ENCODE measurements around the gene SMYD2. TPM values are rescaled to one million over a fixed set of nuclear protein-coding genes. Genes with fewer than 3 reads are reported as not detected.

The SMYD2 gene
- total and polyA plus RNA-seq, 2 of the 8 experiments (the other 6 are each of a cell fraction or from before 2014, with no cell fraction given): 3.0 to 5.2 TPM

DNA sequence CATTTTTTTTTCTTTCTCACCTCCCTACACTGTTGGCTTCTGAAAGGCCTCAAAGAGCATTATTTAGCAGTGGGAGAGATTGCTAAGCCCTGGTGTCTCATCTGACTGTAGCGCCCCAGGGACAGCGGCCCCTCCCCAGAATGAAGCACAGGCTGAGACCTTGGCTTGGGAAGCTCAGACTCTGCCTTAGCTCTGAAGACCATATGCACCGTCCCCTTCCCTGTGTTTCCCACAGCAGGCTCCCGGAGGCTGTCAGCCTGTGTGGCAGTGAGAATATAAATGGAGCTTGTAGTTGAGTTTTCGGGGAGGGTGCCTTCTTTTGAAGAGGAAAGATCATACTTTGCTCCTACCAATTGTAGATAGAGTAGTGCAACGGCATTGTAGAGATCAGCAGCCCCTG, 25.3 kb downstream of the SMYD2 start:
- Histone ChIP-seq H2AFZ (ENCODE audit: low read length) (no peak overlapping the region), H3K9me3 (ENCODE audit: insufficient read depth in 2 of 2, low read depth in 1 of 2, low read length in 1 of 2) (no peaks in the 10 kb centered on the region), H3K4me1 (replicated peaks in 1 of 4; ENCODE audit: control insufficient read depth in 3 of 4, insufficient read depth in 4 of 4, low read length in 3 of 4) (peaks cover 0 to 7% (median 4%) of the 10 kb centered on the region in 4 experiments; a peak in 4 of 7 replicates), H3K4me2 (ENCODE audit: insufficient read depth in 1 of 2, low read depth in 2 of 2, low read length in 2 of 2) (no peak overlapping the region), H4K8ac (ENCODE audit: extremely low read depth, insufficient read depth, low read length) (no peak overlapping the region), H3K18ac (ENCODE audit: extremely low read depth, low read length) (no peak overlapping the region), H3K79me2 (ENCODE audit: control insufficient read depth in 1 of 2, insufficient read depth in 2 of 2, low read length in 2 of 2) (no peaks in the 10 kb centered on the region), H3K4me3 (ENCODE audit: extremely low read depth in 1 of 4, insufficient read depth in 2 of 4, low read depth in 3 of 4, low read length in 4 of 4) (no peak overlapping the region), H2BK20ac (ENCODE audit: low read length) (no peak overlapping the region), H3K9ac (replicated peaks in 1 of 4; ENCODE audit: extremely low read depth in 1 of 4, low read depth in 3 of 4, low read length in 3 of 4) (0 out of 7 replicates have a peak overlapping the region, but pooled peaks of 1 of the 4 experiments have one; percentile 4), H4K5ac (ENCODE audit: insufficient read length, low read depth, low read length) (no peak overlapping the region), H4K20me1 (replicated peaks in 1 of 2; ENCODE audit: control insufficient read depth in 1 of 2, insufficient read depth in 2 of 2, low read length in 2 of 2) (no peaks in the 10 kb centered on the region), H3K4ac (replicated peaks; ENCODE audit: insufficient read length, low read depth, low read length) (no peak overlapping the region), H4K91ac (replicated peaks; ENCODE audit: insufficient read length, low read length) (no peak overlapping the region), H2BK12ac (ENCODE audit: low read depth, low read length) (no peak overlapping the region), H3K23me2 (ENCODE audit: low read depth, low read length) (no peaks in the 10 kb centered on the region), H3K23ac (ENCODE audit: insufficient read length) (no peak overlapping the region), H2BK120ac (replicated peaks; ENCODE audit: low read depth, low read length) (no peak overlapping the region), H3K36me3 (ENCODE audit: control insufficient read depth in 2 of 4, insufficient read depth in 4 of 4, low read length in 3 of 4) (no peaks in the 10 kb centered on the region), H2BK5ac (ENCODE audit: low read depth, low read length) (no peak overlapping the region), H3K79me1 (ENCODE audit: low read depth, low read length) (no peaks in the 10 kb centered on the region), H3K56ac (replicated peaks; ENCODE audit: insufficient read length, low read depth, low read length) (no peak overlapping the region), H3K27me3 (replicated peaks in 1 of 4; ENCODE audit: control insufficient read depth in 3 of 4, extremely low read depth in 1 of 4, insufficient read depth in 3 of 4, low read length in 3 of 4) (peaks cover 0 to 9% (median 1%) of the 10 kb centered on the region in 4 experiments; a peak in 4 of 7 replicates), H3K27ac (ENCODE audit: low read depth, low read length) (no peak overlapping the region), H3K14ac (ENCODE audit: insufficient read length) (no peak overlapping the region), H2BK15ac (ENCODE audit: low read length) (no peak overlapping the region), H2AK5ac (ENCODE audit: low read depth, low read length) (no peak overlapping the region)
- POLR2A ChIA-PET (ENCODE audit: partially characterized antibody): interaction anchor here (0.8 to 1.2 kb wide), 4 partner anchors 9 to 26 kb away, joined by 3 to 5 read pairs (median 3); partner anchors contain the start of gene SMYD2
- FAIRE-seq: no peak
- CTCF ChIA-PET (ENCODE audit: partially characterized antibody): interaction anchor here (0.9 to 10.7 kb wide), 4 partner anchors 11 to 45 kb away, joined by 5 to 108 read pairs (median 8); no protein-coding TSS in a partner anchor
- no peak for DNase-seq (ENCODE audit: low read depth in 1 of 2, low spot score in 2 of 2)
- 86% methylated on average over 6 of the region's 6 CpGs; no CpG with 5 or more reads in 1 of the 2 experiments for WGBS, 2 experiments (ENCODE audit: extremely low coverage in 1 of 2, insufficient coverage in 1 of 2, insufficient read length in 1 of 2, insufficient replicate concordance in 2 of 2, low coverage in 1 of 2, low lambda C conversion rate in 2 of 2, missing lambda C conversion rate in 1 of 2)
- no peak for TF ChIP-seq RBBP5 (IDR thresholded peaks at IDR 0.05; ENCODE audit: borderline replicate concordance, low read depth, low read length)
- no peak for TF ChIP-seq EGR1 (IDR thresholded peaks at IDR 0.05; ENCODE audit: borderline replicate concordance, low read depth, low read length)
- TF ChIP-seq NRF1 (IDR thresholded peaks at IDR 0.05; ENCODE audit: low read depth, low read length): no peak

Data from H1 (cell line).